ENCODE results near the gene SLC7A7.
"Not testable (repeated sequence)": the region's sequence is repeated elsewhere in the genome, so short reads cannot be mapped to it uniquely, and the experiment has no call there.

Gene SLC7A7

DNA sequence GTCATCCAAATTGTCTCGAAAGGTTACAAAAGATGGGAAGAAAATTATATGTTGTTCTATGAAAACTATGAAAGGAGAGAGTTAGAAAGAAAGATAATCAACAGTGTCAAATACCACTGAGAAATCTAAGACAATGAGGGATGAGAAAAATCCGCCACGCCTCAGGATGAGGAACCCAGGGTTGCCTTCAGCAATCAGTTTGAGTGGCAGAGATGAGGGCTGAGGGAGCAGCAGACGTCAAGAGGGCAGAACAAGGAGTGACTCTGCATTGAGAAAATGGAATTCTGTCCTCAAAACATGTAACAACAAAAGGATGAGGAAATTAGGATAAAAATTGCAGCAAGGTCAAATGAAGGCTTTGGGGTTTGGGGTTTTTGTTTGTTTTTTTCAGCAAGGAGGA, 67.0 kb downstream of the SLC7A7 start:
- DNase-seq: no peak

- no peak for DNase-seq
Measured at GRCh38 chr14:22747769-22748168, 67.5 kb downstream of the SLC7A7 start.

- DNase-seq: no peak
Measured at GRCh38 chr14:22740020-22740419, 75.2 kb downstream of the SLC7A7 start.

- DNase-seq: no peak
Measured at GRCh38 chr14:22739423-22739822, 75.8 kb downstream of the SLC7A7 start.

DNA sequence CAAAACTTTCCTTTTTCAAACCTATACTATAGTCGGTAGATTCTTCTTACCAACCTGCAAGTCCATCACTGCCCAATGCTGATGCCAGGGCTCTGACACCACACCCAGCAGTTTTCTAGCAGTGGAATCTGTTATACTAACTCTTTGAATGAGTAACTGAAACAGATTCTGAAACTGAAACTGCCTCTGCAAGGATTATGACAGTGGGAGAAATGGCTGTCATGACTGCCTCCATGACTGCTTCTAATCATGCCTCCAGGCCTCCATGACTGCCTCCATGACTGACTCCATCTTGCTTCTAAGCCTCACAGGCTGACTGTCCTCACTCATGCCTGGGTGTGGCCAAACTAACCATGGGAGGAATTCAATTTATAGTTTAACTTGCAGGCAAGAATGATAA, 78.2 kb downstream of the SLC7A7 start:
- no peak for DNase-seq

GRCh38 chr14:22736384-22736783, 78.9 kb downstream of the SLC7A7 start:
- DNase-seq: not testable (repeated sequence)

GRCh38 chr14:22735096-22735495, 80.1 kb downstream of the SLC7A7 start:
- DNase-seq: no peak

- no peak for DNase-seq
Measured at GRCh38 chr14:22733829-22734228, 81.4 kb downstream of the SLC7A7 start.

- DNase-seq: not testable (repeated sequence)
Measured at GRCh38 chr14:22732062-22732461, 83.2 kb downstream of the SLC7A7 start.

- DNase-seq: no peak
Measured at GRCh38 chr14:22726012-22726411, 89.2 kb downstream of the SLC7A7 start.

GRCh38 chr14:22725374-22725773, 89.9 kb downstream of the SLC7A7 start:
- DNase-seq: not testable (repeated sequence)

- not testable (repeated sequence) for DNase-seq
Measured at GRCh38 chr14:22724847-22725246, 90.4 kb downstream of the SLC7A7 start.

DNA sequence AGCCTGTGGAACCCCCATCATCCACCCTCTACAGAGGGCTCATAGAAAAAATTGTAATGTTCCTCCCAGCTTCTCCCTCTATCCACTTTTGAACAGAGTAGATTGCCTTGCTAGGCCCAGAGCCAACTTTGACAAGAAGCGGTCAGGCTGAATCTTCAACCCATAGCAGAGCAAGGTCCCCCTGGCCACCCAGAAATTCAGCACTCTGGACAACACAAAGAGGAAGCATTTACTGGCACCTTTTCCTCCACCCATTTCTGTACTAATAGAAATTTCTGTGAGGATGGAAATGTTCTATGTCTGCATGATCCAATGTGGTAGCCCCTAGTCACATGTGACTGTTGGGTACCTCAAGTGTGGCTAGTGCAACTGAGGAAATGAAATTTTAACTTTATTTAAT, 91.4 kb downstream of the SLC7A7 start:
- no peak for DNase-seq

Measured in NCI-H446 treated with DMSO at 0.1 percent for 48 hours (cell line).